ENCODE results near the gene TOB1. TPM values are rescaled to one million over a fixed set of nuclear protein-coding genes. Genes with fewer than 3 reads are reported as not detected.
"Not testable (repeated sequence)": the region's sequence is repeated elsewhere in the genome, so short reads cannot be mapped to it uniquely, and the experiment has no call there.

TOB1 gene
- total RNA-seq, 6 experiments from 2014 or later, result 76.3 to 94.1 (median 89.1) TPM

DNA sequence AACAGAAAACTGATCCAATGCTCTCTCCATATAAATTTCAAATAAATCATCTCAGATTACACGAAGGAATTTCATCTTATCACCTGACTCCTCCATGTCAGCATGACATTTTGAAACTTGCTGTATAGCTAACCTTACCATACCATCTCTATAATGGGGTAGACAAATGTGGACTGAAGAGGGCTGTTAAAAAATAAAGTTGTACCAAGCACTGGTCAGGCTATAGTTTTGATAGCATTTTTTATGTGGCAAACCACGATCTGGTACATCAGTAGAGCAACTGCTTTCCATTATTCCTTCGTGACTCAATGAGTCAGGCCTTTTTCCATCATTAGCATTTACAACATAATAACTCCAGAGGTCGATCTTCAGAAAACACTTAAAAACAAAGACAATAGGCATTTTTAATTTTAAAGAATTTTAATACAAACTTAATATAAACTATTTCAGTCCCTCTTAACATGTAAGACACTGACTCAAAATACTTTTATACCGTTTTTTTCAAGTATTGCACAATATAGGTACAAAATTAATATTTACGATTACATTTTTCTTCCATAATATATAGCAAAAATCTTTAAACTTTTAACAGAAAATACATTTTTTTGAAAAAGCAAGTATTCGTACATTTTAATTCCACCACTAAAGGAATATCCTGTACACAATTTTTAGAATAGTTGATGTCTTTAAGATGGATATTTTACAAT, 4.2 kb downstream of the TOB1 start:
- Mint-ChIP-seq H3K9me3 (peaks cover 4% of the 10 kb centered on the region), H3K4me1 (ENCODE audit: low read depth) (peaks cover 27% of the 10 kb centered on the region), H3K27ac (peak overlapping the region; percentile 8; the same call in 1 of the 2 replicates), H3K4me3 (peak overlapping the region; percentile 41; the same call in 1 of the 2 replicates), H3K36me3 (ENCODE audit: low read depth) (peaks cover 42% of the 10 kb centered on the region), H3K27me3 (ENCODE audit: insufficient read depth) (peaks cover 6% of the 10 kb centered on the region; the same call in 1 of the 2 replicates)
- TF ChIP-seq, protein P1, sequence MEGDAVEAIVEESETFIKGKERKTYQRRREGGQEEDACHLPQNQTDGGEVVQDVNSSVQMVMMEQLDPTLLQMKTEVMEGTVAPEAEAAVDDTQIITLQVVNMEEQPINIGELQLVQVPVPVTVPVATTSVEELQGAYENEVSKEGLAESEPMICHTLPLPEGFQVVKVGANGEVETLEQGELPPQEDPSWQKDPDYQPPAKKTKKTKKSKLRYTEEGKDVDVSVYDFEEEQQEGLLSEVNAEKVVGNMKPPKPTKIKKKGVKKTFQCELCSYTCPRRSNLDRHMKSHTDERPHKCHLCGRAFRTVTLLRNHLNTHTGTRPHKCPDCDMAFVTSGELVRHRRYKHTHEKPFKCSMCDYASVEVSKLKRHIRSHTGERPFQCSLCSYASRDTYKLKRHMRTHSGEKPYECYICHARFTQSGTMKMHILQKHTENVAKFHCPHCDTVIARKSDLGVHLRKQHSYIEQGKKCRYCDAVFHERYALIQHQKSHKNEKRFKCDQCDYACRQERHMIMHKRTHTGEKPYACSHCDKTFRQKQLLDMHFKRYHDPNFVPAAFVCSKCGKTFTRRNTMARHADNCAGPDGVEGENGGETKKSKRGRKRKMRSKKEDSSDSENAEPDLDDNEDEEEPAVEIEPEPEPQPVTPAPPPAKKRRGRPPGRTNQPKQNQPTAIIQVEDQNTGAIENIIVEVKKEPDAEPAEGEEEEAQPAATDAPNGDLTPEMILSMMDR (IDR thresholded peaks at IDR 0.05), result no peak; the same call in 1 of the 2 replicates
- no peak for DNase-seq

DNA sequence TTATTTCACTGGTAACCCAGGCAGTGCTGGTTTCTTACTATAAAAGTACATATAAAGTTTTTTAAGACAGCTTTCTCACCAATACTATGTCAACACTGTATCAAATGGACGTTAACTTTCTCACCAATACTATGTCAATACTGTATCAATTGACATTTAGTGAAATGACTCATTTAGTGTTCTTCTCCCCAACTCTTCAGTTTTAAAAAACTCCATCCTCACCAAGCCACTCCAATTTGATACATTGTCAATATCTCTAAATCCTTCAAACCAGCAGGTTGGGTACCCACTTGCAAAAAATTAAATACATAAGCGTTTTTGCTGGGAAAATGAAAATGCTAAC, 4.8 kb downstream of the TOB1 start:
- TF ChIP-seq, protein P1 (IDR thresholded peaks at IDR 0.05), result no peak
- Mint-ChIP-seq H3K4me1 (ENCODE audit: low read depth) (peaks cover 27% of the 10 kb centered on the region), H3K36me3 (ENCODE audit: low read depth) (peaks cover 42% of the 10 kb centered on the region), H3K27ac (no peak overlapping the region), H3K27me3 (ENCODE audit: insufficient read depth) (peaks cover 6% of the 10 kb centered on the region; the same call in 1 of the 2 replicates), H3K4me3 (no peak overlapping the region), H3K9me3 (peaks cover 4% of the 10 kb centered on the region)
- DNase-seq, result no peak

DNA sequence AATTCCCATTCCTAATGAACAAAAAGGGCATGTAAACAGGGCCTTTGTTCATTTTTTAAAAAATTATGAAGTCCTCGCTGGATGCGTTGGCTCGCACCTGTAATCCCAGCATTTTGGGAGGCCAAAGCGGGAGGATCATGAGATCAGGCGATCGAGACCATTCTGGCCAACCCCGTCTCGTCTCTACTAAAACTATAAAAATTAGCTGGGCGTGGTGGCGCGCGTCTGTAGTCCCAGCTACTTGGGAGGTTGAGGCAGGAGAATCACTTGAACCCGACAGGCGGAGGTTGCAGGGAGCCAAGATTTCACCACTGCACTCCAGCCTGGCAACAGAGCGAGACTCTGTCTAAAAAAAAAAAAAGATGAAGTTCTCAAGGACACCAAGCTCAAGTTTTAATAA, 6.4 kb downstream of the TOB1 start:
- not testable (repeated sequence) for DNase-seq; H3K4me3 Mint-ChIP-seq; H3K27ac Mint-ChIP-seq; H3K27me3 Mint-ChIP-seq (ENCODE audit: insufficient read depth); H3K9me3 Mint-ChIP-seq
- peaks cover 27% of the 10 kb centered on the region for H3K4me1 Mint-ChIP-seq (ENCODE audit: low read depth)
- peaks cover 35% of the 10 kb centered on the region for H3K36me3 Mint-ChIP-seq (ENCODE audit: low read depth)

DNA sequence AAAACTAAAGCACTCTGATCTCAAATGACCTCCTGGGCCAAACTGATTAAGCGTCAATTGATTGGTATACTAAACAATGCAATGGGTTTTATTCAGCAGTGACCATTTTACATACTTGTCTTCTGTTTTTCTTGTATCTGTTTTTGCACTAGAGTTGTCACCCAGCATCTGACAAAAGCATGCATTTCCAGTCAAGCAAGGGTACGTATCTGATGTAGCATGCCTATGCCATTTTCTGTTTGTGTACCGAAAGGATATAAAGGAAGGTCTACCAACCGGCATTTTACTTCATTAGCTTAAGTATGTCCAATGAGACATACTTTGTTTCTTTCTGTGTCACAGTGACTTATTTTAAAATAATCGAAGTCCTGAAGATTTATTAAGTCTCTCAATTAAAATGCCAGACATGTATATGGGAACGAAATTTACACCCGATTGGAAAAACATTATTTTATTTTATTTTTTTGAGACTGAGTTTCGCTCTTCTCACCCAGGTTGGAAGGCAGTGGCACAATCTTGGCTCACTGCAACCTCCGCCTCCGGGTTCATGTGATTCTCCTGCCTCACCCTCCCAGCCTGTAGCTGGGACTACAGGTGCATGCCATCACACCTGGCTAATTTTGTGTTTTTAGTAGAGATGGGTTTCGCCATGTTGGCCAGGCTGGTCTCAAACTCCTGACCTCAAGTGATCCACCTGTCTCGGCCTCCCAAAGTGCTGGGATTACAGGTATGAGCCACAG, 7.5 kb downstream of the TOB1 start:
- Mint-ChIP-seq H3K4me1 (ENCODE audit: low read depth) (peaks cover 18% of the 10 kb centered on the region), H3K4me3 (no peak overlapping the region), H3K9me3 (no peaks in the 10 kb centered on the region), H3K27me3 (ENCODE audit: insufficient read depth) (no peaks in the 10 kb centered on the region; the same call in 1 of the 2 replicates), H3K27ac (no peak overlapping the region), H3K36me3 (ENCODE audit: low read depth) (peaks cover 24% of the 10 kb centered on the region)
- DNase-seq, result no peak
- TF ChIP-seq, protein P1 (IDR thresholded peaks at IDR 0.05), result no peak

DNA sequence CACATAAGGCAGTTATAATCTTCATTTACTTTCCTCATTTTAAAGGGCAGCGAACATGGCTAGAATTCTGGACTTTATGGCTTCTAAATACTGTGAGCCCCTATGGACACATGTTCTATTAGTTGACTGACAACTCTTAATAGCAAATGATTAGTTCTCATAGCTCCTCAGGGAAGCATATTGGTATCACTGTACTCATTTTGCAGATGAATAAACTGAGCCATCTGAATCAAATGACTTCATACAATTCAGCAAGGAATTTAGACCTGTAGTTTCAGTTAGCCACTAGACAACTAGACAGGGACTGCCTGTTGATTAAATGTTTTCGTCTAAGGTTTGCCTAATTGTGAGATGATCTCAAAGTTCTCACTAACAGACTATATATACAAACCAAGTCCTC, 9.7 kb downstream of the TOB1 start:
- Mint-ChIP-seq H3K27me3 (ENCODE audit: insufficient read depth) (no peaks in the 10 kb centered on the region; the same call in 1 of the 2 replicates), H3K36me3 (ENCODE audit: low read depth) (peaks cover 7% of the 10 kb centered on the region), H3K4me1 (ENCODE audit: low read depth) (peaks cover 18% of the 10 kb centered on the region), H3K27ac (no peak overlapping the region), H3K4me3 (no peak overlapping the region), H3K9me3 (no peaks in the 10 kb centered on the region)
- TF ChIP-seq, protein P1 (IDR thresholded peaks at IDR 0.05), result no peak
- no peak for DNase-seq
